BE2C (cell line): Measurements from ENCODE around the gene ICA1L.

Experiments used
- DNase-seq: peaks from one replicate; pipeline ENCODE4 v3.0.0-alpha.2; 2020
- H3K27me3 ChIP-seq: fragments of 250-450 bp; sonication (Bioruptor Pico); 2 replicates; pipeline ENCODE4 v1.5.1; 2020; ENCODE audit warnings: mild to moderate bottlenecking
- H3K36me3 ChIP-seq: fragments of 250-450 bp; sonication (Bioruptor Pico); 2 replicates; pipeline ENCODE4 v1.5.1; 2020; ENCODE audit warnings: mild to moderate bottlenecking
- H3K4me1 ChIP-seq: fragments of 250-450 bp; sonication (Bioruptor Pico); 2 replicates; pipeline ENCODE4 v1.5.1; 2020
- H3K4me3 ChIP-seq: 2 replicates; pipeline ENCODE4 v1.5.1; 2011; ENCODE audit warnings: low read depth, low read length
- H3K9me3 ChIP-seq: fragments of 250-450 bp; sonication (Bioruptor Pico); 2 replicates; pipeline ENCODE4 v1.5.1; 2020
- TF ChIP-seq, protein P1 (sequence below): IDR thresholded peaks from 2 replicates; pipeline ENCODE4 v1.5.1; 2012; ENCODE audit warnings: mild to moderate bottlenecking, low read depth, low read length

Gene ICA1L

DNA sequence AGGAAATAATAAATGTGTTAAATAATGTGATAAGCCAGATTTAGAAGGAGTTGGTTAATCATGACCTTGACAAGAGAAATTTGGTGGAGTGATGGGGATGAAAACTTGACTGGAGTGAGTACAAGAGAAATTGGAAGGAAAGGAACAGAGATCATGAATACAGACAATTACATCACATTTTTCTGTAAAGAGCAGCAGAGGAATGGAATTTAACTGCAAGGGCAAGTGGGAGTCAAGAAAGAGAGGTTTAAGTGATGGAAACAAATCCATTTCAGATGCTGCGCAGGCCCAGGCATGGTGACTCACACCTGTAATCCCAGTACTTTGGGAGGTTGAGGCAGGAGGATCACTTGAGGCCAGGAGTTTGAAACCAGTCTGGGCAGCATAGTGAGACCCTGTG lies 46.7 kb downstream of the ICA1L start:
- no peak for DNase-seq
- Histone ChIP-seq H3K4me3 (no peak overlapping the region), H3K4me1 (no peaks in the 10 kb centered on the region), H3K27me3 (no peaks in the 10 kb centered on the region), H3K9me3 (no peaks in the 10 kb centered on the region), H3K36me3 (no peaks in the 10 kb centered on the region)
- TF ChIP-seq, protein P1, sequence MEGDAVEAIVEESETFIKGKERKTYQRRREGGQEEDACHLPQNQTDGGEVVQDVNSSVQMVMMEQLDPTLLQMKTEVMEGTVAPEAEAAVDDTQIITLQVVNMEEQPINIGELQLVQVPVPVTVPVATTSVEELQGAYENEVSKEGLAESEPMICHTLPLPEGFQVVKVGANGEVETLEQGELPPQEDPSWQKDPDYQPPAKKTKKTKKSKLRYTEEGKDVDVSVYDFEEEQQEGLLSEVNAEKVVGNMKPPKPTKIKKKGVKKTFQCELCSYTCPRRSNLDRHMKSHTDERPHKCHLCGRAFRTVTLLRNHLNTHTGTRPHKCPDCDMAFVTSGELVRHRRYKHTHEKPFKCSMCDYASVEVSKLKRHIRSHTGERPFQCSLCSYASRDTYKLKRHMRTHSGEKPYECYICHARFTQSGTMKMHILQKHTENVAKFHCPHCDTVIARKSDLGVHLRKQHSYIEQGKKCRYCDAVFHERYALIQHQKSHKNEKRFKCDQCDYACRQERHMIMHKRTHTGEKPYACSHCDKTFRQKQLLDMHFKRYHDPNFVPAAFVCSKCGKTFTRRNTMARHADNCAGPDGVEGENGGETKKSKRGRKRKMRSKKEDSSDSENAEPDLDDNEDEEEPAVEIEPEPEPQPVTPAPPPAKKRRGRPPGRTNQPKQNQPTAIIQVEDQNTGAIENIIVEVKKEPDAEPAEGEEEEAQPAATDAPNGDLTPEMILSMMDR, result no peak

DNA sequence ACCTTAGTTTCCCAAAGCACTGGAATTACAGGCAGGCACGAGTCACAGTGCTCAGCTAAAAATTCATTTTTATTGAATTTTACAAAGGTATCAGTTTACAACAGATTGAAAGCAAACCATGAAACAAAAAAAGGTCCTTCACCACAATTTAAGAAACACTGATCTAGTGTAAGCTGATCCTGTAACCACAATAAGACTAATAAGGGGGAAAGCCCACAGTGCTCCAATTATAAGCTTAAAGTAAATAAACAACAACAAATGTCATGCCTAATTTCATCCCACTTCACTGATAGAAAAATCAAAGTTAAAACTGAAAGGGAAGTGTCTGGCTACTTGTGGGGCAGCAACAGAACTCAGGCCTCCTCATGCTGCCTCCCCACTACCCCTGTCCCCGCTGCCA lies 49.2 kb downstream of the ICA1L start:
- no peaks in the 10 kb centered on the region for H3K9me3 ChIP-seq
- no peak for DNase-seq
- no peaks in the 10 kb centered on the region for H3K27me3 ChIP-seq
- TF ChIP-seq, protein P1, result no peak
- H3K36me3 ChIP-seq, result no peaks in the 10 kb centered on the region
- H3K4me1 ChIP-seq, result 0 out of 2 replicates have a peak, but pooled peaks cover 2% of the 10 kb centered on the region
- H3K4me3 ChIP-seq, result no peak overlapping the region

DNA sequence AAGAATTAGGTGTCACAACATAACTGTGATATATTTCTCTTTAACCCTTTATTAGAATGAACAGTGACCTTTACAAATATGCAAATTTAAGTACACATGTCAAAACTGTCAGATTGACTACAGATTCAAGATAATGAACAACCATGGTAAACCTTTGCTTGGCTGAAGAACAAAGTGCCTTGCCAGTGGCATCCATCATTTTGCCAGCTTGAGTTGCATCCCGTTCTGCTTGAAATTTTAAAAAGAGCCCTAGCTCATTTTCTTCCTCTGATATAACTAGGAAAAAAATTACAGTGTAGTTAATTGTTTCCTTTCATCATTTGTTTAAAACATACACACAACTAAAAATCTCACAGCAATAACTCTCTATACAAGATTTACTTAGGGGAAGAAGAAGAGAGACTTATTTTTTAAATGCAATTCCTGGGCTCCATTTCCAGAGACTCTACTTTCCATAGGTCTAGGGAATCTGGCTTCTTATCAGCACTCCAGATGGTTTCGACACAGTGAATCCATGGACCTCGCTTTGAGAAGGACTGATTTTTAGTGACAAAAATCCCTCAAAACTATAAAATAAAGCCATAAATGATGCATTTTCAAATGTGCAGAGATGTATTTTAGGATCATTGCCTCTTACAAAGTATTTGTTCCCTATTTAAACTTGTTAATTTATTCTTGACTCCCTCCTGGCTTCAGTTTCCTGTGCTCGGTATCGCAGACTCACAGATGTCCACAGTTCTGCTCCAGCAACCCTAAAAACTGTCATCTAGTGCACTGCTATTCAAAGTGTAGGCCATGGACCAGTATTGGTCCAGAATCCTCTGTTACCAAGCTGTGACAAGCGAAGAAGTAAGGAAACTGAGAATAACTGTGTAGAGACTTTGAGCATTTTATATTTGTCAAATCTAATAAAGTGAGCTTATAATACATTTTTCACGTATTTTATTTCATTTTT lies 50.1 kb downstream of the ICA1L start:
- Histone ChIP-seq H3K4me1 (0 out of 2 replicates have a peak, but pooled peaks cover 2% of the 10 kb centered on the region), H3K4me3 (no peak overlapping the region), H3K27me3 (no peaks in the 10 kb centered on the region), H3K36me3 (no peaks in the 10 kb centered on the region), H3K9me3 (no peaks in the 10 kb centered on the region)
- DNase-seq, result no peak
- TF ChIP-seq, protein P1, result no peak

DNA sequence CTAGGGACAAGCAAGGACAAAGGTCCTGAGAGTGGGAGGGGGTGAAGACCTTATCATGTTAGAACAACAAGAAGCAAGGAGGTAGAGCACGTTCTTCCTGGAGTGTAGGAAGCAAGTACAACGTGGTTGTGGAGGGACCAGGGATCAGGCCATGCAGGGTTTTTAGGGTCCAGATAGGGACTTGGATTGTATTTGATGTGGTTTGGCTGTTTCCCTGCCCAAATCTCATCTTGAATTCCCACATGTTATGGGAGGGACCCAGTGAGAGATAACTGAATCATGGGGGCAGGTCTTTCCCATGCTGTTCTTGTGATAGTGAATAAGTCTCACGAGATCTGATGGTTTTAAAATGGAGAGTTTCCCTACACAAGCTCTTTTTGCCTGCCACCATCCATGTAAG lies 53.2 kb downstream of the ICA1L start:
- TF ChIP-seq, protein P1, result no peak
- DNase-seq, result no peak
- Histone ChIP-seq H3K4me1 (0 out of 2 replicates have a peak, but pooled peaks cover 2% of the 10 kb centered on the region), H3K36me3 (no peaks in the 10 kb centered on the region), H3K4me3 (no peak overlapping the region), H3K27me3 (no peaks in the 10 kb centered on the region), H3K9me3 (no peaks in the 10 kb centered on the region)

DNA sequence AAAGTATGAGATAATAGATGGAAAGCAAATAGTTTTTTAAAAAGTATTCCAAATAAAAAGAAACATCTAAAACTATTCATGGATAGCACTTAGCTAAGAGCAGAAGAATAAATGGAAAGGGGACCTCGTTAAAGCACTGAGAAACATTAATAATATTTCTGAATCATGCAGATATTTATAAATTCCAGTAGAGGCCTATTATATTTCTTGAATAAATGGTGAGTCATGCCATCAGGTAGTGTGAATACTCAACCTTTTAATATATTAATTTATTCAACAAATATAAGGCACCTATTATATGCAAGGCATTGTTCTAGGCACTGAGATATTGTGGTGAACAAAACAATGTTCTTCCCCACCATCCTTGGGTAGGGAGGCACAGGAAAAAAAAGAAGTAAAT lies 53.8 kb downstream of the ICA1L start:
- H3K27me3 ChIP-seq, result no peaks in the 10 kb centered on the region
- H3K36me3 ChIP-seq, result no peaks in the 10 kb centered on the region
- H3K4me1 ChIP-seq, result 0 out of 2 replicates have a peak, but pooled peaks cover 2% of the 10 kb centered on the region
- H3K9me3 ChIP-seq, result no peaks in the 10 kb centered on the region
- TF ChIP-seq, protein P1, result no peak
- H3K4me3 ChIP-seq, result no peak overlapping the region
- DNase-seq, result no peak
